Gastroesophageal sphincter (tissue), 4 donors: ENCODE data around the gene PTPN6. TPM values are rescaled to one million over a fixed set of nuclear protein-coding genes. Genes with fewer than 3 reads are reported as not detected.

ENCODE experiments used
- ATAC-seq: fragments of 150-250 bp; one replicate; pipeline ENCODE4 v1.9.1; 2016; ENCODE audit warnings: mild to moderate bottlenecking, moderate library complexity
- H3K27ac ChIP-seq, 4 donors: fragments of 200-600 bp; sonication (generic) in 3 of 4; 1 replicate in 3 of 4; 2 replicates in 1 of 4; pipeline ENCODE4 v1.5.1; 2016 to 2019
- H3K27me3 ChIP-seq: fragments of 200-600 bp; sonication (generic); one replicate; pipeline ENCODE4 v1.5.1; 2019
- H3K36me3 ChIP-seq, 2 donors: fragments of 200-600 bp; sonication (generic); one replicate each; pipeline ENCODE4 v1.5.1; 2019; ENCODE audit warnings: control low read depth in 1 of 2
- H3K4me1 ChIP-seq, 3 donors: fragments of 200-600 bp; sonication (generic); 1 replicate in 2 of 3; 2 replicates in 1 of 3; pipeline ENCODE4 v1.5.1; 2016 to 2019; ENCODE audit warnings: control low read depth in 2 of 3
- H3K4me3 ChIP-seq, 2 donors: fragments of 200-600 bp; sonication (generic); one replicate each; pipeline ENCODE4 v1.5.1; 2019; ENCODE audit warnings: mild to moderate bottlenecking in 1 of 2, moderate library complexity in 1 of 2
- H3K9me3 ChIP-seq, 3 donors: fragments of 200-600 bp; sonication (generic); one replicate each; pipeline ENCODE4 v1.5.1; 2017 to 2019; ENCODE audit warnings: control low read depth in 2 of 3
- EP300 ChIP-seq: sonication (generic); formaldehyde crosslinking; IDR thresholded peaks from one replicate; pipeline ENCODE4 v1.6.1; 2017; ENCODE audit warnings: antibody characterized with exemption, mild to moderate bottlenecking
- POLR2A ChIP-seq, 2 donors: fragments of 450-650 bp; IDR thresholded peaks; one replicate each; pipeline ENCODE4 v1.6.1; 2017; ENCODE audit warnings: antibody characterized with exemption in 2 of 2, mild to moderate bottlenecking in 2 of 2, moderate library complexity in 1 of 2
- POLR2AphosphoS5 ChIP-seq: sonication (generic); formaldehyde crosslinking; IDR thresholded peaks from one replicate; pipeline ENCODE4 v1.6.1; 2017; ENCODE audit warnings: antibody characterized with exemption
- WGBS, 2 donors: methylation state at CpG; one replicate each; pipeline ENCODE4 v1.1.5; 2018; ENCODE audit warnings: low coverage in 1 of 2; 5-methylcytosine and 5-hydroxymethylcytosine counted together
- total RNA-seq, 4 donors: library from RNA; depleted of rRNA; stranded (reverse); fragments of >200 nt; gene quantifications; one replicate each; pipeline ENCODE4 v1.1.0, GENCODE V29; 2016
- TF ChIP-seq, protein P1 (sequence below), 4 experiments: fragments of 200-600 bp in 2 of 4; fragments of 450-650 bp in 2 of 4; sonication (generic) in 1 of 4; IDR thresholded peaks; one replicate each; pipeline ENCODE4 v1.5.1; 2017 to 2019; ENCODE audit warnings: antibody characterized with exemption in 4 of 4, mild to moderate bottlenecking in 2 of 4, moderate library complexity in 2 of 4

Gene PTPN6
- total RNA-seq, 4 donors from 2014 or later, result 2.6 to 15.9 (median 7.5) TPM

DNA sequence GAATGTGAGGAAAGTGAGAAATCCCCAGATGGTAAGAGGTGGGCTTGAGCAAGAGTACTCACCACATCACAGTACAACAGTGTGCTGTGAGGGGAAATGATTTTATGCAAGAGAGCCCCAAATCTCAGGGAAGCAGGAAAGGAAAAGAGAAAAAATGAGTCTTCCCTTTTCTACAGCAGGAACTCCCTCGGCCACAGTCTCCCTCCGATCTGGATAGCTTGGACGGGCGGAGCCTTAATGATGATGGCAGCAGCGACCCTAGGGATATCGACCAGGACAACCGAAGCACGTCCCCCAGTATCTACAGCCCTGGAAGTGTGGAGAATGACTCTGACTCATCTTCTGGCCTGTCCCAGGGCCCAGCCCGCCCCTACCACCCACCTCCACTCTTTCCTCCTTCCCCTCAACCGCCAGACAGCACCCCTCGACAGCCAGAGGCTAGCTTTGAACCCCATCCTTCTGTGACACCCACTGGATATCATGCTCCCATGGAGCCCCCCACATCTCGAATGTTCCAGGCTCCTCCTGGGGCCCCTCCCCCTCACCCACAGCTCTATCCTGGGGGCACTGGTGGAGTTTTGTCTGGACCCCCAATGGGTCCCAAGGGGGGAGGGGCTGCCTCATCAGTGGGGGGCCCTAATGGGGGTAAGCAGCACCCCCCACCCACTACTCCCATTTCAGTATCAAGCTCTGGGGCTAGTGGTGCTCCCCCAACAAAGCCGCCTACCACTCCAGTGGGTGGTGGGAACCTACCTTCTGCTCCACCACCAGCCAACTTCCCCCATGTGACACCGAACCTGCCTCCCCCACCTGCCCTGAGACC lies 15.6 kb upstream of the PTPN6 start:
- peaks cover 0 to 98% (median 45%) of the 10 kb centered on the region in 3 donors for H3K4me1 ChIP-seq
- peak overlapping the region in 3 of 4 donors; percentile 71 to 96 (median 91) for H3K27ac ChIP-seq
- TF ChIP-seq POLR2AphosphoS5, result no peak
- TF ChIP-seq EP300, result no peak
- no peak for TF ChIP-seq POLR2A (IDR thresholded peaks at IDR 0.05)
- TF ChIP-seq, protein P1, sequence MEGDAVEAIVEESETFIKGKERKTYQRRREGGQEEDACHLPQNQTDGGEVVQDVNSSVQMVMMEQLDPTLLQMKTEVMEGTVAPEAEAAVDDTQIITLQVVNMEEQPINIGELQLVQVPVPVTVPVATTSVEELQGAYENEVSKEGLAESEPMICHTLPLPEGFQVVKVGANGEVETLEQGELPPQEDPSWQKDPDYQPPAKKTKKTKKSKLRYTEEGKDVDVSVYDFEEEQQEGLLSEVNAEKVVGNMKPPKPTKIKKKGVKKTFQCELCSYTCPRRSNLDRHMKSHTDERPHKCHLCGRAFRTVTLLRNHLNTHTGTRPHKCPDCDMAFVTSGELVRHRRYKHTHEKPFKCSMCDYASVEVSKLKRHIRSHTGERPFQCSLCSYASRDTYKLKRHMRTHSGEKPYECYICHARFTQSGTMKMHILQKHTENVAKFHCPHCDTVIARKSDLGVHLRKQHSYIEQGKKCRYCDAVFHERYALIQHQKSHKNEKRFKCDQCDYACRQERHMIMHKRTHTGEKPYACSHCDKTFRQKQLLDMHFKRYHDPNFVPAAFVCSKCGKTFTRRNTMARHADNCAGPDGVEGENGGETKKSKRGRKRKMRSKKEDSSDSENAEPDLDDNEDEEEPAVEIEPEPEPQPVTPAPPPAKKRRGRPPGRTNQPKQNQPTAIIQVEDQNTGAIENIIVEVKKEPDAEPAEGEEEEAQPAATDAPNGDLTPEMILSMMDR (IDR thresholded peaks at IDR 0.05), result no peak
- ATAC-seq, result no peak
- H3K36me3 ChIP-seq, result peaks cover 0 to 52% of the 10 kb centered on the region in 2 donors
- WGBS, 2 donors, result 29 to 55% methylated on average over 4 to 8 of the region's 14 CpGs
- no peaks in the 10 kb centered on the region for H3K27me3 ChIP-seq
- H3K4me3 ChIP-seq, result no peak overlapping the region
- no peaks in the 10 kb centered on the region for H3K9me3 ChIP-seq

DNA sequence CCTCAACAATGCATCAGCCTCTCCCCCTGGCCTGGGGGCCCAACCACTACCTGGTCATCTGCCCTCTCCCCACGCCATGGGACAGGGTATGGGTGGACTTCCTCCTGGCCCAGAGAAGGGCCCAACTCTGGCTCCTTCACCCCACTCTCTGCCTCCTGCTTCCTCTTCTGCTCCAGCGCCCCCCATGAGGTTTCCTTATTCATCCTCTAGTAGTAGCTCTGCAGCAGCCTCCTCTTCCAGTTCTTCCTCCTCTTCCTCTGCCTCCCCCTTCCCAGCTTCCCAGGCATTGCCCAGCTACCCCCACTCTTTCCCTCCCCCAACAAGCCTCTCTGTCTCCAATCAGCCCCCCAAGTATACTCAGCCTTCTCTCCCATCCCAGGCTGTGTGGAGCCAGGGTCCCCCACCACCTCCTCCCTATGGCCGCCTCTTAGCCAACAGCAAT lies 14.9 kb upstream of the PTPN6 start:
- Histone ChIP-seq H3K4me3 (no peak overlapping the region), H3K4me1 (peaks cover 0 to 97% (median 41%) of the 10 kb centered on the region in 3 donors), H3K36me3 (peaks cover 0 to 58% of the 10 kb centered on the region in 2 donors), H3K27me3 (no peaks in the 10 kb centered on the region), H3K27ac (peak overlapping the region in 3 of 4 donors; percentile 91 to 96 (median 91)), H3K9me3 (no peaks in the 10 kb centered on the region)
- TF ChIP-seq POLR2A (IDR thresholded peaks at IDR 0.05) (no peak), POLR2AphosphoS5 (no peak), EP300 (no peak)
- TF ChIP-seq, protein P1 (IDR thresholded peaks at IDR 0.05), result no peak
- ATAC-seq, result no peak
- 73 to 90% methylated on average over 2 to 3 of the region's 3 CpGs for WGBS, 2 donors

DNA sequence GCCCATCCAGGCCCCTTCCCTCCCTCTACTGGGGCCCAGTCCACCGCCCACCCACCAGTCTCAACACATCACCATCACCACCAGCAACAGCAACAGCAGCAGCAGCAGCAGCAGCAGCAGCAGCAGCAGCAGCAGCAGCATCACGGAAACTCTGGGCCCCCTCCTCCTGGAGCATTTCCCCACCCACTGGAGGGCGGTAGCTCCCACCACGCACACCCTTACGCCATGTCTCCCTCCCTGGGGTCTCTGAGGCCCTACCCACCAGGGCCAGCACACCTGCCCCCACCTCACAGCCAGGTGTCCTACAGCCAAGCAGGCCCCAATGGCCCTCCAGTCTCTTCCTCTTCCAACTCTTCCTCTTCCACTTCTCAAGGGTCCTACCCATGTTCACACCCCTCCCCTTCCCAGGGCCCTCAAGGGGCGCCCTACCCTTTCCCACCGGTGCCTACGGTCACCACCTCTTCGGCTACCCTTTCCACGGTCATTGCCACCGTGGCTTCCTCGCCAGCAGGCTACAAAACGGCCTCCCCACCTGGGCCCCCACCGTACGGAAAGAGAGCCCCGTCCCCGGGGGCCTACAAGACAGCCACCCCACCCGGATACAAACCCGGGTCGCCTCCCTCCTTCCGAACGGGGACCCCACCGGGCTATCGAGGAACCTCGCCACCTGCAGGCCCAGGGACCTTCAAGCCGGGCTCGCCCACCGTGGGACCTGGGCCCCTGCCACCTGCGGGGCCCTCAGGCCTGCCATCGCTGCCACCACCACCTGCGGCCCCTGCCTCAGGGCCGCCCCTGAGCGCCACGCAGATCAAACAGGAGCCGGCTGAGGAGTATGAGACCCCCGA lies 14.3 kb upstream of the PTPN6 start:
- TF ChIP-seq, protein P1 (IDR thresholded peaks at IDR 0.05), result peak in 1 of 4 experiments; percentile 10
- TF ChIP-seq POLR2A (IDR thresholded peaks at IDR 0.05), result no peak
- peak; percentile 55 for TF ChIP-seq POLR2AphosphoS5
- Histone ChIP-seq H3K27ac (peak overlapping the region; percentile 82 to 96 (median 91)), H3K4me1 (peaks cover 0 to 97% (median 41%) of the 10 kb centered on the region in 3 donors), H3K9me3 (no peaks in the 10 kb centered on the region), H3K27me3 (no peaks in the 10 kb centered on the region), H3K4me3 (peak overlapping the region; percentile 38 to 73), H3K36me3 (peaks cover 0 to 64% of the 10 kb centered on the region in 2 donors)
- WGBS, 2 donors, result 14 to 33% methylated on average over 6 to 11 of the region's 36 CpGs
- no peak for ATAC-seq

DNA sequence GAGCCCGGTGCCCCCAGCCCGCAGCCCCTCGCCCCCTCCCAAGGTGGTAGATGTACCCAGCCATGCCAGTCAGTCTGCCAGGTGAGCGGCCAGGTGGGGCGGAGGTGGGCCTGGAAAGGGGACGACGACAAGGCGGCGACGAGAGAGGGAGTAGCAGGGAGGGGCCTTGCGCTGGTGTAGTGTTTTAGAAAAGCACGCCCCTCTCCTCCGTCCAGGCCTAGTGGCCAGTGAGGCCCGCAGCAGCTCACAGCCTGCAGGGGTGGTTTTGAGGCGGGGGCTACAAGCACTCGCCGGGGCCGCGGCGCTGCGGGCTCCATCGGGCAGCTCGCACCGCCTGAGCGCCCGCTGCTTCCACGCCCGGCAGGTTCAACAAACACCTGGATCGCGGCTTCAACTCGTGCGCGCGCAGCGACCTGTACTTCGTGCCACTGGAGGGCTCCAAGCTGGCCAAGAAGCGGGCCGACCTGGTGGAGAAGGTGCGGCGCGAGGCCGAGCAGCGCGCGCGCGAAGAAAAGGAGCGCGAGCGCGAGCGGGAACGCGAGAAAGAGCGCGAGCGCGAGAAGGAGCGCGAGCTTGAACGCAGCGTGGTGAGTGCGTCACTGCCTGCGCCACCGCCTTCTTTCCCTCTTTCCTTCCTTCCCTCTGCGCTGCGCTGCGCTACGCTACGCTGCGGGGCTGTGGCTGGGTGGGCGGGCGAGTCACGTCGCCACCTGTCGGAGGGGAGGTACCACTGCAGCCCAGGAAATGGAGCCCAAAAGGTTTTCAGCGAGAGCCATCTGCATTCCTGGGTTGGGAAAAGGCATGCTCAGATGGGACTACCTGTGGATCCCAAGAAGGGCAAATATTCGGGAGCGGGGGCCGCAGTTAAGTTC lies 13.4 kb upstream of the PTPN6 start:
- TF ChIP-seq, protein P1 (IDR thresholded peaks at IDR 0.05), result peak in 3 of 4 experiments; percentile 94 to 97 (median 97)
- TF ChIP-seq EP300 (no peak), POLR2AphosphoS5 (peak; percentile 99), POLR2A (IDR thresholded peaks at IDR 0.05) (peak; percentile 70 to 76)
- peaks cover 0 to 97% (median 37%) of the 10 kb centered on the region in 3 donors for H3K4me1 ChIP-seq
- H3K4me3 ChIP-seq, result peak overlapping the region; percentile 38 to 73
- H3K27me3 ChIP-seq, result no peaks in the 10 kb centered on the region
- H3K27ac ChIP-seq, result peak overlapping the region; percentile 82 to 96 (median 91)
- 0% methylated on average over 18 to 20 of the region's 80 CpGs for WGBS, 2 donors
- ATAC-seq, result peak; percentile 93
- H3K36me3 ChIP-seq, result peaks cover 0 to 71% of the 10 kb centered on the region in 2 donors
- H3K9me3 ChIP-seq, result no peaks in the 10 kb centered on the region
